Endothelial cell of umbilical vein (primary cell): ENCODE measurements around the gene KIF6. TPM values are rescaled to one million over a fixed set of nuclear protein-coding genes. Genes with fewer than 3 reads are reported as not detected.

Experiments used
- BruUV-seq: library from RNA; stranded (reverse); fragments of 400-500 nt; replicated peaks from 2 replicates; lab custom pipeline; 2021; lab: Mats Ljungman, UMichigan
- CTCF ChIA-PET: fragments of 300-600, 350-600 bp; sonication (Branson Sonifier 250); formaldehyde crosslinking; loops from one replicate; lab custom pipeline; 2021; ENCODE audit warnings: antibody characterized with exemption, inconsistent platforms; lab: Charles Lee
- POLR2A ChIA-PET: fragments of 300-600, 350-600 bp; sonication (Branson Sonifier 250); formaldehyde crosslinking; loops from one replicate; lab custom pipeline; 2021; ENCODE audit warnings: antibody characterized with exemption, inconsistent platforms; lab: Charles Lee
- DNase-seq: peaks from one replicate; pipeline ENCODE4 v3.0.0-alpha.2; 2011; ENCODE audit warnings: low read depth, low spot score
- FAIRE-seq: peaks from 2 replicates; lab custom pipeline; 2011; peaks lifted over from hg19 to GRCh38; lab: Jason Lieb, UNC
- H2AFZ ChIP-seq: 2 replicates; pipeline ENCODE4 v1.6.0; 2012; ENCODE audit warnings: low read depth, low read length, control low read depth, inconsistent platforms
- H3K27ac ChIP-seq: 2 replicates; pipeline ENCODE4 v1.5.1; 2011; ENCODE audit warnings: low read depth, mild to moderate bottlenecking, control low read depth, low read length, moderate library complexity; ENCODE audit not compliant: insufficient read depth
- H3K27me3 ChIP-seq, 2 experiments: 2 replicates each; pipeline versions ENCODE4 v1.6.0 to v1.6.1; 2011; ENCODE audit warnings: low read length in 2 of 2, mixed read lengths in 1 of 2; ENCODE audit not compliant: control insufficient read depth in 2 of 2, insufficient read depth in 2 of 2
- H3K36me3 ChIP-seq, 2 experiments: 2 replicates in 1 of 2; 3 replicates in 1 of 2; pipeline ENCODE4 v1.5.1; 2011; ENCODE audit warnings: low read length in 2 of 2, mild to moderate bottlenecking in 1 of 2, moderate library complexity in 1 of 2; ENCODE audit not compliant: control insufficient read depth in 2 of 2, insufficient read depth in 2 of 2; ENCODE audit errors: extremely low read depth in 1 of 2
- H3K4me1 ChIP-seq: 3 replicates; pipeline ENCODE4 v1.5.1; 2011; ENCODE audit warnings: mild to moderate bottlenecking, low read length; ENCODE audit not compliant: control insufficient read depth, insufficient read depth; ENCODE audit errors: extremely low read depth
- H3K4me2 ChIP-seq: 2 replicates; pipeline ENCODE4 v1.6.1; 2011; ENCODE audit warnings: low read length, control low read depth, mixed read lengths; ENCODE audit not compliant: insufficient read depth
- H3K4me3 ChIP-seq, 3 experiments: fragments of 200-600 bp in 1 of 3; sonication (generic), shearing (Covaris generic) in 1 of 3; replicated peaks in 1 of 3; 2 replicates each; pipeline ENCODE4 v1.5.1; 2011 to 2016; ENCODE audit warnings: control low read depth in 3 of 3, low read length in 3 of 3, mild to moderate bottlenecking in 2 of 3, inconsistent platforms in 1 of 3, low read depth in 1 of 3, moderate library complexity in 1 of 3; ENCODE audit not compliant: insufficient read depth in 1 of 3
- H3K79me2 ChIP-seq: 2 replicates; pipeline ENCODE4 v1.6.0; 2012; ENCODE audit warnings: low read length, inconsistent platforms; ENCODE audit not compliant: control insufficient read depth, insufficient read depth
- H3K9ac ChIP-seq: replicated peaks from 2 replicates; pipeline ENCODE3; 2011; ENCODE audit warnings: low read length, control low read depth; ENCODE audit not compliant: insufficient read depth; ENCODE audit errors: extremely low read depth
- H3K9me1 ChIP-seq: replicated peaks from 3 replicates; pipeline ENCODE4 v1.6.0; 2011; ENCODE audit warnings: mild to moderate bottlenecking, low read length; ENCODE audit not compliant: control insufficient read depth, insufficient read depth; ENCODE audit errors: extremely low read depth
- H3K9me3 ChIP-seq: replicated peaks from 2 replicates; pipeline ENCODE4 v1.5.1; 2012; ENCODE audit warnings: low read length, inconsistent platforms; ENCODE audit not compliant: control insufficient read depth, insufficient read depth
- H4K20me1 ChIP-seq: replicated peaks from 2 replicates; pipeline ENCODE3; 2011; ENCODE audit warnings: mild to moderate bottlenecking, low read length; ENCODE audit not compliant: control insufficient read depth, insufficient read depth; ENCODE audit errors: extremely low read depth
- FOS ChIP-seq: IDR thresholded peaks from 2 replicates; pipeline ENCODE4 v1.6.1; 2011; ENCODE audit warnings: mild to moderate bottlenecking, low read length, moderate library complexity, borderline replicate concordance; ENCODE audit not compliant: insufficient read depth
- GATA2 ChIP-seq: IDR thresholded peaks from 2 replicates; pipeline ENCODE4 v1.7.0; 2011; ENCODE audit warnings: low read depth, mild to moderate bottlenecking, moderate library complexity, mixed read lengths, low read length; ENCODE audit not compliant: insufficient read length, insufficient read depth
- JUN ChIP-seq: IDR thresholded peaks from 2 replicates; pipeline ENCODE4 v1.6.1; 2011; ENCODE audit warnings: borderline replicate concordance, low read depth; ENCODE audit not compliant: insufficient read length, insufficient read depth
- MAX ChIP-seq: IDR thresholded peaks from 2 replicates; pipeline ENCODE4 v1.6.1; 2011; ENCODE audit not compliant: insufficient read depth, insufficient read length
- POLR2A ChIP-seq: IDR thresholded peaks from 2 replicates; pipeline ENCODE4 v1.6.1; 2012; ENCODE audit warnings: low read depth, mild to moderate bottlenecking, control low read depth, low read length
- POLR2AphosphoS5 ChIP-seq: IDR thresholded peaks from 2 replicates; pipeline ENCODE4 v1.6.1; 2012; ENCODE audit warnings: low read depth, mild to moderate bottlenecking, control low read depth, low read length, moderate library complexity; ENCODE audit not compliant: insufficient read depth
- dilution Hi-C: fragments of 300-500 bp; cut with MboI; formaldehyde crosslinking; loops from one replicate; pipeline ENCODE4 v1.15.0; 2019; ENCODE audit warnings: low sequenced_read_pairs; ENCODE audit not compliant: extremely low pct_ligation_motif_present
- intact Hi-C: fragments of 100-400 bp; cut with micrococcal nuclease; formaldehyde crosslinking; loops from one replicate; pipeline ENCODE4 v1.10.0; 2022
- polyA plus RNA-seq, 4 experiments: library from polyadenylated mRNA; depleted of rRNA in 3 of 4; stranded (reverse) in 3 of 4; unstranded in 1 of 4; fragments of >200 nt; gene quantifications; 2 replicates each; pipeline versions ENCODE4 v1.2.1 to v1.2.3, GENCODE V29; 2011 to 2012; ENCODE audit warnings: missing spikeins in 1 of 4
- total RNA-seq: library from RNA; stranded (reverse); gene quantifications from 2 replicates; pipeline ENCODE4 v1.2.3, GENCODE V29; 2021
- TF ChIP-seq, protein P1 (sequence below), 2 donors: IDR thresholded peaks; 1 replicate in 1 of 2; 2 replicates in 1 of 2; pipeline ENCODE4 v1.5.1; 2011; ENCODE audit warnings: low read length in 2 of 2, mild to moderate bottlenecking in 2 of 2, moderate library complexity in 2 of 2, control low read depth in 1 of 2, inconsistent platforms in 1 of 2, low read depth in 1 of 2; ENCODE audit not compliant: insufficient read depth in 1 of 2; ENCODE audit errors: extremely low read depth in 1 of 2

The KIF6 gene
- total and polyA plus RNA-seq, 2 donors (not counting 3 experiments of a cell fraction or from before 2014, with no cell fraction given), result not detected

- H3K9ac ChIP-seq, result no peak overlapping the region
- CTCF ChIA-PET, result no interaction called here
- H4K20me1 ChIP-seq, result no peaks in the 10 kb centered on the region
- no peaks in the 10 kb centered on the region for H3K79me2 ChIP-seq
- DNase-seq (no peak), FAIRE-seq (no peak)
- H3K4me1 ChIP-seq, result no peaks in the 10 kb centered on the region
- BruUV-seq, result no TSS peak
- POLR2A ChIA-PET, result no interaction called here
- no peak overlapping the region for H3K4me3 ChIP-seq
- no peak overlapping the region for H2AFZ ChIP-seq
- H3K27ac ChIP-seq, result no peak overlapping the region
- no peaks in the 10 kb centered on the region for H3K9me1 ChIP-seq
- TF ChIP-seq GATA2 (no peak), POLR2A (no peak), MAX (no peak), FOS (no peak), POLR2AphosphoS5 (no peak), JUN (no peak)
- TF ChIP-seq, protein P1, sequence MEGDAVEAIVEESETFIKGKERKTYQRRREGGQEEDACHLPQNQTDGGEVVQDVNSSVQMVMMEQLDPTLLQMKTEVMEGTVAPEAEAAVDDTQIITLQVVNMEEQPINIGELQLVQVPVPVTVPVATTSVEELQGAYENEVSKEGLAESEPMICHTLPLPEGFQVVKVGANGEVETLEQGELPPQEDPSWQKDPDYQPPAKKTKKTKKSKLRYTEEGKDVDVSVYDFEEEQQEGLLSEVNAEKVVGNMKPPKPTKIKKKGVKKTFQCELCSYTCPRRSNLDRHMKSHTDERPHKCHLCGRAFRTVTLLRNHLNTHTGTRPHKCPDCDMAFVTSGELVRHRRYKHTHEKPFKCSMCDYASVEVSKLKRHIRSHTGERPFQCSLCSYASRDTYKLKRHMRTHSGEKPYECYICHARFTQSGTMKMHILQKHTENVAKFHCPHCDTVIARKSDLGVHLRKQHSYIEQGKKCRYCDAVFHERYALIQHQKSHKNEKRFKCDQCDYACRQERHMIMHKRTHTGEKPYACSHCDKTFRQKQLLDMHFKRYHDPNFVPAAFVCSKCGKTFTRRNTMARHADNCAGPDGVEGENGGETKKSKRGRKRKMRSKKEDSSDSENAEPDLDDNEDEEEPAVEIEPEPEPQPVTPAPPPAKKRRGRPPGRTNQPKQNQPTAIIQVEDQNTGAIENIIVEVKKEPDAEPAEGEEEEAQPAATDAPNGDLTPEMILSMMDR (IDR thresholded peaks at IDR 0.05; ENCODE audit: extremely low read depth in 1 of 2, insufficient read depth in 1 of 2, low read depth in 1 of 2, low read length in 2 of 2), result no peak
- dilution Hi-C loops, result no loop called here
- no peaks in the 10 kb centered on the region for H3K9me3 ChIP-seq
- intact Hi-C loops, result no loop called here
- no peaks in the 10 kb centered on the region for H3K27me3 ChIP-seq
- no peak overlapping the region for H3K4me2 ChIP-seq
- H3K36me3 ChIP-seq, result no peaks in the 10 kb centered on the region
These were observed 332.1 kb downstream of the KIF6 start for GRCh38 chr6:39393075-39393474.
